Fibroblast of peridontal ligament (primary cell): ENCODE data around the gene AMD1.

Source experiments
- DNase-seq: peaks from one replicate; pipeline ENCODE4 v3.0.0-alpha.2; 2010; ENCODE audit errors: extremely low read depth

Gene AMD1

GRCh38 chr6:110938171-110938570 is 63.6 kb downstream of the AMD1 start:
- no peak for DNase-seq

GRCh38 chr6:110939429-110940200 is 65.0 kb downstream of the AMD1 start:
- no peak for DNase-seq

GRCh38 chr6:110944681-110945151 is 70.1 kb downstream of the AMD1 start:
- peak; percentile 88 for DNase-seq
